Activated naive CD4-positive, alpha-beta T cell treated with anti-CD3 and anti-CD28 coated beads, Interleukin-2, amount 50 U/mL, for 24 hours (primary cell): ENCODE results near the gene ARMCX5.

Source experiments
- H3K27ac Mint-ChIP-seq: one replicate; pipeline ENCODE4 v1.8.0; 2021; ENCODE audit warnings: mild to moderate bottlenecking, mixed read lengths
- H3K27me3 Mint-ChIP-seq: one replicate; pipeline ENCODE4 v1.8.0; 2021; ENCODE audit warnings: mixed read lengths
- H3K36me3 Mint-ChIP-seq: one replicate; pipeline ENCODE4 v1.8.0; 2021; ENCODE audit warnings: mixed read lengths
- H3K4me1 Mint-ChIP-seq: one replicate; pipeline ENCODE4 v1.8.0; 2021; ENCODE audit warnings: mixed read lengths
- H3K4me3 Mint-ChIP-seq: one replicate; pipeline ENCODE4 v1.8.0; 2021; ENCODE audit warnings: mild to moderate bottlenecking, mixed read lengths
- H3K9me3 Mint-ChIP-seq: one replicate; pipeline ENCODE4 v1.8.0; 2021; ENCODE audit warnings: mixed read lengths

ARMCX5 gene

DNA sequence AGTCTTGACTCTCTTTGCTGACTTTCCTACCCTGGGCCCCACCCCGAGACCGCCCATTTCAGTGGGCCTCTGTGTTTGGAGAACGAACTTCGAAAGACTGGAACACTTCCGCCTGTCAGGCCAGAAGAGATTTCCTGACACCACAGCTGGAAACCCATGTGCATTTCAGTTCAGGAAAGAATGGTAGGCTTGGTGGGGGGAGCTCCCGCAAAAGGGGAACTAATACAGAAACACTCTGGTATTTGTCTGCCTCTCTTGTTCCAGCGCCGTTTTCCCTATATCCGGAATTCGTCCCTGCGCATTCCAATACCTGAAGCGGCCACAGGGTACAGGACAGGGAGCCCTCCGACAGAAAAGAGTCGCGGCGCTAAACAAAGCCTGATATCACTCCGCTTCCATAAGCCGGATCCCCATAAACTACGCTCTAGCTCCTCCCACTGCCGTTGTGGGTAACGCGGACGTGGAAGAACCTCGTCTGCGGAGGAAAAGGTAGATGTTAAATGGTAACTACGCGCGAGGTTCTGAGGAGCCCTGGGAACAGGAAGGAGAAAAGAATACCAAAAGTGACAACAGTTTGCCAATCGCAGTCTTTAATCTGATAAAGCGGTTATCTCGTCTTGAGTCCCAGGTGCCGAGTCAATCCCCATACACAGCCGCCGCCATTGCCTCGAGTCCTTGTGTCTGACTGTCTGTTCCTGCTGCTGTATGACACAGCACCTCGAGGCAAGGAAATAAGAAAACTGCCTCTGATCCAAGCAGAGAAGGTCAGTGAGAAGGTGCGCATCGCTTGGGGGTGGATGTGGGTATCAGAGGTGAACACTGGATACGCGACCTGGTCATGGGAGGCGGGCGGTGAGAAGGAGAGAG, at the start of gene ARMCX5:
Gene ARMCX5, plus strand, starts transcription at position 432 of the 867 bp plus-strand sequence. CDS start 2,627 bp downstream, outside the sequence.
- Mint-ChIP-seq H3K4me3 (peak within 1 kb of the TSS; percentile 95), H3K4me1 (peaks cover 37% of the 10 kb centered on the region), H3K27me3 (no peaks in the 10 kb centered on the region), H3K9me3 (no peaks in the 10 kb centered on the region), H3K27ac (peak within 1 kb of the TSS; percentile 98), H3K36me3 (peaks cover 4% of the 10 kb centered on the region)

DNA sequence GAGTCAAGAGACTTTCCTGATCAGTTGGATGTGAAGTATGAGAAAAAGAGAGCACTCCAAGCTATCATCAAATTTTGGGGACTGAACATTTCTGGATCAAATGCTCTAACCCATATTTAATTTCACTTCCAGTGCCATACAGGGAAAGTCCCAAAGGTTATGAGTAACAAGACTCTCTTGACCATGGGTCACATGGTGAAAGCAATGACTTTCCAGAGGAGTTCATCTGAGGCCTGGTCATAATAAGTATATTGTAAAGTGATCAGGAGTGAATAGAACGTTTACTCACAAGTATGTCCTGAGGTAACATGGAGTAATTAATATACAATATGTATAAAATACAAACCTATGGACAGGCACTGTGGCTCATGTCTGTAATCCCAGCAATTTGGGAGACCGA, 40.7 kb upstream of the ARMCX5 start:
- Mint-ChIP-seq H3K27ac (no peak overlapping the region), H3K4me3 (no peak overlapping the region), H3K36me3 (no peaks in the 10 kb centered on the region), H3K9me3 (no peaks in the 10 kb centered on the region), H3K27me3 (peaks cover 2% of the 10 kb centered on the region), H3K4me1 (no peaks in the 10 kb centered on the region)

DNA sequence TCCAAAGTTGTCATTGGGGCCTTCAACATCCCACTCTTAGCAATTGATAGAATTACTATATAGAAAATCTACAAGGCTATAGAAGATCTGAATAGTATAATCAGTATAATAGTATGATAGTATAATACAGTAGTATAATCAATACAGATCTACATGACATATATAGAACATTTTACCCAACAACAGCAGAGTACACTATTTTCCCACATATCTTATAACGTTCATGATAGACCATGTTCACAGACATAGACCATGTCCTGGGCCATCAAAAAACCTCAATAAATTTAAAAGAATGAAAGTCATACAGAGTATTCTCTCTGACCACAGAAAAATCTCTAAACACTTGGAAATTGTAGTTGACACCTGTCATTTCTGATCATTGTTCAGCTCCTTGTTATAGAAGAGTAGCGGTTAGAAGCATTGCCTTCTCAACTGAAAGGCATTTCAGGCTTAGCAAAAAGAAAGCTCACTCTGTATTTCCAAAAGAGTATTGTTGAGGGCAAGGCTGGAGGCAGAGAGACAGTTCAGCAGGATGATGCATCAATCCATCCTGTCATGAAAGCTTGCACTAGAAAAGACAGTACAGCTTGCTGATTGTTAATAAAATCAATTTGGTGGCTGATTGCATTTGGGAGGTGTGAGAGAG, 38.8 kb upstream of the ARMCX5 start:
- Mint-ChIP-seq H3K36me3 (no peaks in the 10 kb centered on the region), H3K4me3 (no peak overlapping the region), H3K4me1 (no peaks in the 10 kb centered on the region), H3K9me3 (no peaks in the 10 kb centered on the region), H3K27ac (no peak overlapping the region), H3K27me3 (peaks cover 2% of the 10 kb centered on the region)

DNA sequence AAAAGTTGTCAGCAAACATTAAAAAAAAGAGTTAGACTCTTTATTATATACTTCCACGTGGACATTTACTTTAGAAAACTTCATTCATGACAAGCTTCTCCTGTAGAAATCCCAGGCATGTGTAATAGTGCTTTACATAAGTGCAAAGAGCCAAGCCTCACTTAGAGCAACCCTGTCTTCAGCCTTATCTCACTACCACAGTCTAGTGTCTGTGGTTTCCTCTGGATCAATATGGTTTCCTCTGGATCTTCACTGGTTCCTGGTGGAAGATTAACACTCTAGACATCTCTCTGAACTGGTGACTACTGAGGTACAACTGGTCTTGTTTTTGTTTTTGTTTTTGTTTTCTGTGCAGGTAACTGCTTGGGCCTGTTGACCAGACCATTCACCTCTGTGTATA, 18.4 kb upstream of the ARMCX5 start:
- Mint-ChIP-seq H3K4me3 (no peak overlapping the region), H3K4me1 (no peaks in the 10 kb centered on the region), H3K27me3 (no peaks in the 10 kb centered on the region), H3K36me3 (no peaks in the 10 kb centered on the region), H3K9me3 (no peaks in the 10 kb centered on the region), H3K27ac (no peak overlapping the region)

DNA sequence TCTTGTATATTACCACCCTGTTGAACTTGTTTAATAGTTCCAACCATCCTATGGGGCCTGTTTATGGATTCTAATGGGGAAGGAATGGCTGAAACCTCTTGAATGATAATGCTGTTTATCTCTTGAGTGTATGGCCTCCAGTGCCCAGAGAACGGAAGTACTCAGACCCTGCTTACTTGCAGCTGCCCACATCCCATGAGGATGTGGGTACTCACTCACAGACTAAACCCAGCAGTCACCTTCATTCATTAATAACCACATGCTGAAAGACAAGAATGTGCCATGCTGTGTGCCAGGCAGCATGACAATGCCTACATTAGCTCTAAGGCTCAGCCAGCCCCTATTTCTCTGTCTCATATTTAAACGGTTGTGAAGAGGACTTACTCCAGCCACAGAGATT, 5.9 kb upstream of the ARMCX5 start:
- Mint-ChIP-seq H3K4me1 (peaks cover 6% of the 10 kb centered on the region), H3K9me3 (no peaks in the 10 kb centered on the region), H3K36me3 (no peaks in the 10 kb centered on the region), H3K27ac (no peak overlapping the region), H3K27me3 (peaks cover 2% of the 10 kb centered on the region), H3K4me3 (no peak overlapping the region)

DNA sequence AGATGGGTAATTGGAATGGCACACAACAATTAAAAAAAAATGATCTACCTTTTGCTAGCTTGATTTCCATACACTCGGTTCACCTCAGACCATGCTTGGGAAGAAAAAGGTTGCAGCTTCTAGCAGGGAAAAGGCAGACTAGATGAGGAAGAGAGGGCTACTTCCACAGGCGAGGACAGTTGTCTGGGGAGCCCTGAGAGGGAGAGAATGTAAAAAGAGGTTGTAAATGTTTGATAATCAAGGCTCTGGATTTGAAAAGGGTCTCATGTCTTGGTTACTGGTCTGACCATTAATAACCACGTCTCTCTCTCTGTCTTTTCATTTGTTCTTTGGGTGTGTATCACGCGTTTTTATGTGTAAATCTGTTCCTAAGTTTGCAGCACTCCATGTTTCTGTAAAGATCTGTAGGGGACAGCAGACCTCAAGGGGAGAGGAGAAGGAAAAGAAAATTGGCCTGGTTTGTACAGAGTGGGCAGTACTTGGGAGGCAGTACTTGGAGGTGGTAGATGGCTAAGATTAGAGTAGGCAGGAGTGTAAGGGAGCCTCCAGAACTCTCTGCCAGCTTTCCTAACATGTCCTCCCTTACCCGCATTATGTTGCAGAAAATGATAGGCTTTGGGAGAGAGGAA, 750 bp downstream of the ARMCX5 start:
- no peaks in the 10 kb centered on the region for H3K9me3 Mint-ChIP-seq
- peaks cover 43% of the 10 kb centered on the region for H3K4me1 Mint-ChIP-seq
- H3K36me3 Mint-ChIP-seq, result peaks cover 4% of the 10 kb centered on the region
- peak overlapping the region; percentile 98 for H3K27ac Mint-ChIP-seq
- H3K27me3 Mint-ChIP-seq, result no peaks in the 10 kb centered on the region
- peak overlapping the region; percentile 95 for H3K4me3 Mint-ChIP-seq

DNA sequence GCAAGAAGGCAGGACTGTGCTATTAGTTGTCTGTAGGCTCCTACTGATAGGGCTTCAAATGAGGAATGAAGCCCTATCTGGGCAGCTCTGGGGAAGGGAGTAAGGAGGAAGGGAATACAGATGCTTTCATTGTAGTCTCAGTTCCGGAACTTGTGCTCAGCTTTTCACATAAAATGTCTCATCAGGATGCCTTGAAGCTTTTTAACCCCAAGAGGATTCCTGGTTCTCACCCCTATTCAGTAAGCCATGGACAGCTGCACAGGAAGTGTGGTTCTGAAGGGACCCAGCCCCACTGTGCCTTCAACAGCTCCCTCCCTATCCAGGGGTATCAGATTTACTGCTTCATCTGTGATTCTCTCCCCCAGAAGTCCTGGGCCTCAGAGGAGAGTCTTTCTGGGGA, 5.0 kb downstream of the ARMCX5 start:
- Mint-ChIP-seq H3K36me3 (peaks cover 11% of the 10 kb centered on the region), H3K4me1 (peaks cover 75% of the 10 kb centered on the region), H3K9me3 (no peaks in the 10 kb centered on the region), H3K27ac (peak overlapping the region; percentile 70), H3K27me3 (no peaks in the 10 kb centered on the region), H3K4me3 (no peak overlapping the region)

DNA sequence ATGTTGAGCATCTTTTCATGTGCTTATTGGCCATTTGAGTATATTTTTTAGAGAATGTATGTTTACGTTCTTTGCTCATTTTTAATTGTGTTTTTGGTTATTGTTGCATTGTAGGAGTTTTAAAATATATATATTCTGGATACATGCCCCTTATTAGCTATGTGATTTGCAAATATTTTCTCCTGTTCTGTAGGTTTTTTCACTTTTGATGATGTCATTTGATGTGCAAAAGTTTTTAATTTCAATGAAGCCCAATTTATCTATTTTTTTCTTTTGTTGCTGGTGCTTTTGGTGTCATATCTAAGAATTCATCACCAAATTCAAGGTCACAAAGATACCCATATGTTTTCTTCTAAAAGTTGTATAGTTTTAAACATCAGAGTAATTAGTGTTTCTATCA, 6.8 kb downstream of the ARMCX5 start:
- peaks cover 19% of the 10 kb centered on the region for H3K36me3 Mint-ChIP-seq
- H3K9me3 Mint-ChIP-seq, result no peaks in the 10 kb centered on the region
- H3K4me1 Mint-ChIP-seq, result peaks cover 67% of the 10 kb centered on the region
- H3K27ac Mint-ChIP-seq, result no peak overlapping the region
- no peaks in the 10 kb centered on the region for H3K27me3 Mint-ChIP-seq
- H3K4me3 Mint-ChIP-seq, result no peak overlapping the region

DNA sequence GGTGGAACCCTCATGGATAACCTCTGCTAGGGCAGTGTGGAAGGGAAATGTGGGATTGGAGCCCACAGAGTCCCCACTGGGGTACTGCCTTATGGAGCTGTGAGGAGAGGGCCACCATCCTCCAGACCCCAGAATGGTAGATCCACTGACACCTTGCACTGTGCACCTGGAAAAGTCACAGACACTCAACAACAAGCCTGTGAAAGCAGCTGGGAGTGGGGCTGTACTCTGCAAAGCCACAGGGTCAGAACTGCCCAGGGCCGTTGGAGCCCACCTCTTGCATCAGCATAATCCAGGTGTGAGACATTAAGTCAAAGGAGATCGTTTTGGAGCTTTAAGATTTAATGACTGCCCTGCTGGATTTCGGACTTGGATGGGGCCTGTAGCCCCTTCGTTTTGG, 11.6 kb downstream of the ARMCX5 start:
- Mint-ChIP-seq H3K27me3 (no peaks in the 10 kb centered on the region), H3K9me3 (no peaks in the 10 kb centered on the region), H3K27ac (no peak overlapping the region), H3K4me1 (peaks cover 57% of the 10 kb centered on the region), H3K4me3 (no peak overlapping the region), H3K36me3 (peaks cover 33% of the 10 kb centered on the region)

DNA sequence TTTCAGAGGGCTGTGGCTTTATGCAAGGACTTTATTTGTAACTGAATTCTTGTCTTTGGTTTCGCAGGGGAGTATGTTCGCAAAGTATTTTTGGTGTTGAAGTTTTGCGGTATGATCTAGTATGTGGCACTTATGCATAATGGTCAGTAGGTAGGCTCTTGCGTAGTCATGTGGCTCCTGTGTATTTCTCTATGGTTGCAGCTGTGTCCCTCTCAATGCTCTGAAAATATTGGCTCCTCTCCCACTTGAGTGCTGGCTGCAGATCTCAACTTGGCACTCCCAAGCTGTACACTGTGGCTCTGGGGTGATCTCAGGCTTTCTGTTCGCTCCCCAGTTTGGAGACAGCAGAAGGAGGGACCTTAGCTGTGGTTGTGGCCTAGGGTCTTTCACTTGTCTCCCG, 24.8 kb downstream of the ARMCX5 start:
- peaks cover 13% of the 10 kb centered on the region for H3K4me1 Mint-ChIP-seq
- H3K9me3 Mint-ChIP-seq, result peaks cover 6% of the 10 kb centered on the region
- H3K36me3 Mint-ChIP-seq, result peaks cover 27% of the 10 kb centered on the region
- H3K27ac Mint-ChIP-seq, result no peak overlapping the region
- H3K27me3 Mint-ChIP-seq, result no peaks in the 10 kb centered on the region
- no peak overlapping the region for H3K4me3 Mint-ChIP-seq

DNA sequence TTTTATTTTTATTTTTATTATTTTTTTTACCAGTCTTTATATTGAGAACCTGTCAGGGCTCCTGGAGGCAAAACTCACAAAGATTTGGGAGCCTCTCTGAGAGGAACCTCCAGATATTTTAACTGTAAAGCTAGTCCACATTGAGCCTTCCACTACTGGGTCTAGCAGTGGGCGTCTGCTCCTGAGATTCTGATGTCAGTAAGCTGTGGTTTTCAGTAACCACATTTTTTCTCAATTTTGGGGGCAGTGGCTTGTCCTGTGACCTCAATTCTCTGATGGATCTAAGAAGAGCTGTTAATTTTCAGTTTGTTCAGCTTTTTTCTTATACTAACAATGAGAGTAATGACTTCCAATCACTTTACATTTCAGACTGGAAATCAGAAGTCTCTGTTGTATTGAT, 28.3 kb downstream of the ARMCX5 start:
- Mint-ChIP-seq H3K27me3 (no peaks in the 10 kb centered on the region), H3K36me3 (peaks cover 13% of the 10 kb centered on the region), H3K27ac (no peak overlapping the region), H3K4me3 (no peak overlapping the region), H3K4me1 (peaks cover 13% of the 10 kb centered on the region), H3K9me3 (no peaks in the 10 kb centered on the region)

DNA sequence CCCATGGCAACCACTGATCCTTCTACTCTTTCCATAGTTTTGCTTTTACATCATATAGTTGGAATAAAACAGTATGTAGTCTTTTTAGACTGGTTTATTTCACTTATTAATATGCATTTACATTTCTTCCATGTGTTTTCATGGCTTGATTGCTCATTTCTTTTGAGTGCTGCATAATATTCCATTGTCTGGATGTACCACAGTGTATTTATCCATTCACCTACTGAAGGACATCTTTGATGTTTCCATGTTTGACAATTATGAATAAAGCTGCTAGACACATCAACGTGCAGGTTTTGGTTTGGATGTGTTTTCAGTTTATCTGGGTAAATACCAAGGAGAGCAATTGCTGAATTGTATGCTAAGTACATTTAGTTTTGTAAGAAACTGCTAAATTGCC, 38.2 kb downstream of the ARMCX5 start:
- Mint-ChIP-seq H3K27me3 (no peaks in the 10 kb centered on the region), H3K27ac (no peak overlapping the region), H3K9me3 (peaks cover 5% of the 10 kb centered on the region), H3K4me1 (no peaks in the 10 kb centered on the region), H3K36me3 (peaks cover 22% of the 10 kb centered on the region), H3K4me3 (no peak overlapping the region)

DNA sequence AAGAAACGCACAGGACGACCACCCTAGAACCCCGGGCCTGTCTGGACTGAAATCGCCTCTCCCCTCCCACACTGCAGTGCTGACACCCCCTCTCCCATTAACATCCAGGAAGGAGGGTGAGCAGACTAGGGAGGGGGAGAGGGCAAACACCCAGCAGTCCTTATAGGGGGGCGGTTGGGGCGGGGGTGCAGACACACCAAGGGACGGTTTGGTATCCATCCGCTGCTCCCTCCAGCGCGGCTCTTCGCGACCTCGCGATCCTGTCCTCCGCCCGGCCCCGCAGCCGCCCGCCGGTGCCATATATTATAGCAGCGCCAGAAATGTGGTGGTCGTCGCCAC, 51.6 kb downstream of the ARMCX5 start:
- Mint-ChIP-seq H3K27me3 (no peaks in the 10 kb centered on the region), H3K27ac (no peak overlapping the region), H3K4me3 (peak overlapping the region; percentile 96), H3K36me3 (peaks cover 9% of the 10 kb centered on the region), H3K4me1 (peaks cover 30% of the 10 kb centered on the region), H3K9me3 (no peaks in the 10 kb centered on the region)

DNA sequence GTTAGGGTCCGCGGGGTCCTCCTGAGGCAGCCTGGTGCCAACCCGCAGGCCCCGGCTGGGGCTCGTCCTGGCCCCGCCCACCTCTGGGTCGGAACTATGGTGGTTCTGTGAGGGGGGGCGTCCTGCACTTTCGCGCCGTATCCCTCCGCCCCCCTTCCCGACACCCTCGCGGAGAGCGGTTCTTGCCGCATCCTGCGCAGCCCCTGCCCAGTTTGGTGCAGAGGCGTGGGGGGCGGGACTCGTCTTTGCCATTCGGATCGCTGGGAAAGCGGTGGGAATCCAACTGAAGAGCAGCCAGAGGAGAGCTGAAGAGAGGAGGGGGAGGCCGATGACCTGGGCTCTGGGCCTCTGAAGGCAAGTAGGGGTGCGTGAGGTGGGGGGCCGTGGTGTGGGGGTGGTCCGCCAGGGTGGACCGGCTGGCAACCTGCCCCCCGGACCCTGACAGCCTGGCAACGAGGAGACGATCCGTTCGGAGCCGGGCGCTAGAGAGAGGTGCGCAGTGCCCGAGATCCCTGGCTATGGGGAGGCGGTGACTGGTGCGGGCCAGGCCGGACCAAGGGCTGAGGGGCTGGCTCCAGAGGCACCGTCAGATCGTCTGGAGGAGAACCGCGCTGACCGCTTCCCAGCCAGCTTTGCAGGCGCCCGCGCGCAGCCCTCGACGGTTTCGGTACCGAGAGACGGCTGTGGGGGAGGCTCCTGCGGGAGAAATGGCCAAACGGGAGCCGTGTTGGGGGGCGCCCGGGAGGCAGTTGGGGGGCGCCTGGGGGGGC, 52.1 kb downstream of the ARMCX5 start, which contains the start of gene GPRASP1:
Gene GPRASP1, plus strand, starts transcription at position 242 of the 770 bp plus-strand sequence. CDS start 2,431 bp downstream, outside the sequence.
- Mint-ChIP-seq H3K4me3 (peak within 1 kb of the TSS; percentile 96), H3K9me3 (no peaks in the 10 kb centered on the region), H3K4me1 (peaks cover 35% of the 10 kb centered on the region), H3K27me3 (no peaks in the 10 kb centered on the region), H3K27ac (peak within 1 kb of the TSS; percentile 93), H3K36me3 (peaks cover 14% of the 10 kb centered on the region)

DNA sequence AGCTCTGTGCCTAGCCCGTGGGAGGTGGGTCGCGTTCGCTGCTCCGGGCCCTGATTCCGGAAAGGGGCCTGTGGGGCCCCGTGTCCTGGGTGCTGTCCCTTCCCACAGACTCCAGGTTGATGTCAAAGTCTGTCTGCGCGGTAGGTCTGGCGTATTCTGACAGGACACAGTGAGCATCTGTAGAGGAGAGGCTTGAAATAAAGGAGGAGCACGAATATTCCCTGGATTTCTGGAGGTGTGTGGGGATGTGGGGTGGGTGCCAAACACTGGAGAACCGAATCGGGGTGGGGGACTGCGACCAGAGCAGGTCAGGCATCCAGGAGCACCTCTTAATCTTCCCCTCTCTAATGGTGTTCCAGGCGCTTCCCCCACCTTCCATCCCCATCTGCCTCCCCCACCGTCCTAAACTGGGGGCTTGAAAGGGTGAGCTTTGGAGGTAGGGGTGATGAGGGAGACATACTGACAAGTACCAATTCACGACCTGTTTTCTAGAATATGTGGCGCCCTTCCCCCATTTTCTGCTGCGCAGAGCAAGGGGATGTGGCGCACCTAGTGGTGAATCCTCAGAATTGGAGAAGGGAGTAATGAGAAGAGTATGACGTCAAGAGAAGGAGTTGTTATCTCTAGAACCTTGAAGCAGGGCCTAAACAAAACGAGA, 52.8 kb downstream of the ARMCX5 start:
- Mint-ChIP-seq H3K4me3 (peak overlapping the region; percentile 96), H3K27me3 (no peaks in the 10 kb centered on the region), H3K9me3 (no peaks in the 10 kb centered on the region), H3K27ac (peak overlapping the region; percentile 59), H3K36me3 (peaks cover 12% of the 10 kb centered on the region), H3K4me1 (peaks cover 38% of the 10 kb centered on the region)
